GM12874 (cell line): ENCODE measurements around the gene PARVG.

Experiments
- CTCF ChIP-seq: IDR thresholded peaks from 2 replicates; pipeline ENCODE4 v1.5.1; 2011; ENCODE audit warnings: low read depth, mild to moderate bottlenecking, control low read depth, low read length, moderate library complexity; ENCODE audit not compliant: insufficient read depth

PARVG gene

GRCh38 chr22:44247923-44248892, 67.5 kb downstream of the PARVG start:
- no peak for TF ChIP-seq CTCF

- TF ChIP-seq CTCF, result no peak
Measured at GRCh38 chr22:44248926-44249325, 68.2 kb downstream of the PARVG start.

- no peak for TF ChIP-seq CTCF
Measured at GRCh38 chr22:44249376-44250147, 68.8 kb downstream of the PARVG start.

- no peak for TF ChIP-seq CTCF
Measured at GRCh38 chr22:44254811-44255210, 74.1 kb downstream of the PARVG start.

- TF ChIP-seq CTCF, result no peak
Measured at GRCh38 chr22:44256085-44256484, 75.4 kb downstream of the PARVG start.

- no peak for TF ChIP-seq CTCF
Measured at GRCh38 chr22:44256556-44257485, 76.1 kb downstream of the PARVG start.
